RWPE1 (cell line): Measurements from ENCODE around the gene ANKFY1.

Source experiments
- CTCF ChIA-PET: fragments of 350-600 bp; sonication (Branson Sonifier 250); formaldehyde crosslinking; extraction: SDS; loops from one replicate; lab custom pipeline; 2021; lab: Yijun Ruan, JAX
- POLR2A ChIA-PET: fragments of 400-600 bp; formaldehyde crosslinking; extraction: SDS; loops from one replicate; lab custom pipeline; 2020; ENCODE audit warnings: antibody characterized with exemption; ENCODE audit not compliant: low non-redundant PET; lab: Yijun Ruan, JAX
- DNase-seq: peaks from one replicate; pipeline ENCODE4 v3.0.0; 2012; ENCODE audit warnings: low spot score
- H3K27ac ChIP-seq: fragments of 450-650 bp; 2 replicates; pipeline ENCODE4 v1.5.1; 2017
- TF ChIP-seq, protein P1 (sequence below): fragments of 450-650 bp; conservative IDR thresholded peaks from 2 replicates; pipeline ENCODE4 v1.5.1; 2017; ENCODE audit warnings: low read depth, mild to moderate bottlenecking

Gene ANKFY1

GRCh38 chr17:4189280-4189679 lies 74.5 kb downstream of the ANKFY1 start:
- ChIA-PET POLR2A (no interaction called here), CTCF (no interaction called here)
- TF ChIP-seq, protein P1, sequence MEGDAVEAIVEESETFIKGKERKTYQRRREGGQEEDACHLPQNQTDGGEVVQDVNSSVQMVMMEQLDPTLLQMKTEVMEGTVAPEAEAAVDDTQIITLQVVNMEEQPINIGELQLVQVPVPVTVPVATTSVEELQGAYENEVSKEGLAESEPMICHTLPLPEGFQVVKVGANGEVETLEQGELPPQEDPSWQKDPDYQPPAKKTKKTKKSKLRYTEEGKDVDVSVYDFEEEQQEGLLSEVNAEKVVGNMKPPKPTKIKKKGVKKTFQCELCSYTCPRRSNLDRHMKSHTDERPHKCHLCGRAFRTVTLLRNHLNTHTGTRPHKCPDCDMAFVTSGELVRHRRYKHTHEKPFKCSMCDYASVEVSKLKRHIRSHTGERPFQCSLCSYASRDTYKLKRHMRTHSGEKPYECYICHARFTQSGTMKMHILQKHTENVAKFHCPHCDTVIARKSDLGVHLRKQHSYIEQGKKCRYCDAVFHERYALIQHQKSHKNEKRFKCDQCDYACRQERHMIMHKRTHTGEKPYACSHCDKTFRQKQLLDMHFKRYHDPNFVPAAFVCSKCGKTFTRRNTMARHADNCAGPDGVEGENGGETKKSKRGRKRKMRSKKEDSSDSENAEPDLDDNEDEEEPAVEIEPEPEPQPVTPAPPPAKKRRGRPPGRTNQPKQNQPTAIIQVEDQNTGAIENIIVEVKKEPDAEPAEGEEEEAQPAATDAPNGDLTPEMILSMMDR = no peak
- DNase-seq = no peak
- no peak overlapping the region for H3K27ac ChIP-seq

- ChIA-PET POLR2A (no interaction called here), CTCF (interaction anchor here (0.6 kb wide), 1 partner anchor 112 kb away, joined by 3 read pairs; no protein-coding TSS in a partner anchor)
- peak overlapping the region; percentile 82 for H3K27ac ChIP-seq
- TF ChIP-seq, protein P1 = no peak
- no peak for DNase-seq
These were observed 75.7 kb downstream of the ANKFY1 start for GRCh38 chr17:4188076-4188475.

GRCh38 chr17:4187076-4187475 lies 76.7 kb downstream of the ANKFY1 start:
- peak overlapping the region; percentile 82 for H3K27ac ChIP-seq
- TF ChIP-seq, protein P1 = no peak
- CTCF ChIA-PET = interaction anchor here (0.6 to 1.2 kb wide), 3 partner anchors 13 to 373 kb away, joined by 3 to 5 read pairs (median 3); no protein-coding TSS in a partner anchor
- POLR2A ChIA-PET = interaction anchor here (0.6 kb wide), 1 partner anchor 43 kb away, joined by 3 read pairs; no protein-coding TSS in a partner anchor
- peak; percentile 93 for DNase-seq

- TF ChIP-seq, protein P1 = no peak
- CTCF ChIA-PET = interaction anchor here (0.6 to 1.2 kb wide), 2 partner anchors 14 to 373 kb away, joined by 3 to 5 read pairs; no protein-coding TSS in a partner anchor
- DNase-seq = no peak
- POLR2A ChIA-PET = interaction anchor here (0.6 kb wide), 1 partner anchor 42 kb away, joined by 3 read pairs; no protein-coding TSS in a partner anchor
- H3K27ac ChIP-seq = peak overlapping the region; percentile 82
These were observed 77.4 kb downstream of the ANKFY1 start for GRCh38 chr17:4186357-4186881.

DNA sequence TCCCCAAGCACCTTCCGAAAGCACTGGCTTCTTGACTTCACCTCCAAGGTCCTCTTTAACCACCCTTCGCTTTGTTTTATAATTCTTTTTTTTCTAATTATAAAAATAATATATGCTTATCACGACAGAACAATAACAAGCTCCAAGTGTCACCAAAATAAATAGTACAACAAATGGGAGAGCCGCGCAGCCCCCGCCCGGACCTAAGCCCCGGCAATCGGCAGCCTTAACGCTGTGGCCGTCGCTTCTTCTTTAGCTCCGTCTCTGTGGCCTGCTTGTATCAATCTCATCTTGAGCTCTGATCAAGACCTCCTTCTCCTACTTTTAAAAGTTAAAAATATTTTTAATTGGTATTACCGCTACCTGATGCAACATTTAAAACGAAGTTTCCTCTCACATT lies 78.1 kb downstream of the ANKFY1 start:
- H3K27ac ChIP-seq = no peak overlapping the region; the same call in 1 of the 2 replicates
- TF ChIP-seq, protein P1 = no peak
- CTCF ChIA-PET = no interaction called here
- POLR2A ChIA-PET = no interaction called here
- DNase-seq = no peak

- TF ChIP-seq, protein P1 = no peak
- no peak for DNase-seq
- H3K27ac ChIP-seq = no peak overlapping the region; the same call in 1 of the 2 replicates
- POLR2A ChIA-PET = no interaction called here
- CTCF ChIA-PET = interaction anchor here (0.6 kb wide), 1 partner anchor 605 kb away, joined by 3 read pairs; no protein-coding TSS in a partner anchor
These were observed 79.0 kb downstream of the ANKFY1 start for GRCh38 chr17:4184811-4185210.
